Measurements from ENCODE around the gene RTN4R.

DNA sequence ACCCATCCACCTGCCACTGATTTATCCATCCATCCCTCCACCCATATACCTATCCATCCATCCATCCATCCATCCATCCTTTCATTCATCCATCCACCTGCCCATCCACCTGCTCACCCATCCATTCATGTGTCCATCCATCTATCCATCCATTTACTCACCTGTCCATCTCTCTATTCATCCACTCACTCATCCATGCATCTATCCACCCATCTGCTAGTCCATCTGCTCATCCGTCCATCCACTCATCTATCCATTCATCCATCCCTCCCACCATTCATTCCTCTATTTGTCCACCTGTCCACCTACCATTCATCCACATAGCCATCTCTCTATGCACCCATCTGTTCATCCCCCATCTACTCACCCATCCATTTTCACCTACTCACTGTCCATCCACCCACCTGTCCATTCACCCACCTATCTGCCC, 68.7 kb downstream of the RTN4R start:
- TF ChIP-seq CTCF (conservative IDR thresholded peaks at IDR 0.05; ENCODE audit: low read length) (no peak), EZH2phosphoT487 (IDR thresholded peaks at IDR 0.05; ENCODE audit: borderline replicate concordance) (no peak)

All from Loucy (cell line).